NCI-H2227 (cell line): ENCODE data around the gene SYTL2.
"Not testable (repeated sequence)": the region's sequence is repeated elsewhere in the genome, so short reads cannot be mapped to it uniquely, and the experiment has no call there.

Experiments
- DNase-seq: peaks from one replicate; lab custom pipeline; 2025; ENCODE audit not compliant: unreplicated experiment; lab: John Stamatoyannopoulos, UW

SYTL2 gene, protein sequence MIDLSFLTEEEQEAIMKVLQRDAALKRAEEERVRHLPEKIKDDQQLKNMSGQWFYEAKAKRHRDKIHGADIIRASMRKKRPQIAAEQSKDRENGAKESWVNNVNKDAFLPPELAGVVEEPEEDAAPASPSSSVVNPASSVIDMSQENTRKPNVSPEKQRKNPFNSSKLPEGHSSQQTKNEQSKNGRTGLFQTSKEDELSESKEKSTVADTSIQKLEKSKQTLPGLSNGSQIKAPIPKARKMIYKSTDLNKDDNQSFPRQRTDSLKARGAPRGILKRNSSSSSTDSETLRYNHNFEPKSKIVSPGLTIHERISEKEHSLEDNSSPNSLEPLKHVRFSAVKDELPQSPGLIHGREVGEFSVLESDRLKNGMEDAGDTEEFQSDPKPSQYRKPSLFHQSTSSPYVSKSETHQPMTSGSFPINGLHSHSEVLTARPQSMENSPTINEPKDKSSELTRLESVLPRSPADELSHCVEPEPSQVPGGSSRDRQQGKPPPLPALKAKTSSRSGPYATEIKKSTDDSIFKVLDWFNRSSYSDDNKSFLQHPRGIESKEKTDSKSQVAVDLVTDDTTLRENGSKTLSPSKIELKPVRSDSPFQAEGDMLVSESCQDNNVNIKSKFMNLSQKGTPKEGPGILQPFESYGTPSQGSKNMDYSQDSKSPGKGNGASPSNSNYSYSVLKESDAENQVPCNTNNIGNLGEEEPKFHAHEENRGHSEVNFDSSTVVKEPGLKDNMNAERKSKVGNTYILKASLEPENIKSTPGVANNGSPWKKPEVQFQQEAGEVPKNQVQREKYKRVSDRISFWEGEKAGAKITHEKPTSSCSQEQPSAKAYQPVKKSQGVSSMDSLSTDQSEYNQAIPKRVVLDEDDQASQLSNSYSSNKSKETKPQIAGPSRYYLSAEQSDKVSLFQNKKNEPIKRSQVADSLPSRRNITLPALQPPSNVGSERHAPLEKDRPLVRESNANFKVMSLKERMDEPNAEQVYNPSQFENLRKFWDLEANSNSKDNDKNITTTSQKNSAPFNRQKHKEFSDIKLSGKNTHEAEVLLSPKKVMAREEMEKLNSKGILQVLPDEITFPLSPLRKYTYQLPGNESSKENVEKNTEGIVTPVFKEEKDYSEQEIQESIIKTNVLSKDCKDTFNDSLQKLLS (N-terminal part only)

DNA sequence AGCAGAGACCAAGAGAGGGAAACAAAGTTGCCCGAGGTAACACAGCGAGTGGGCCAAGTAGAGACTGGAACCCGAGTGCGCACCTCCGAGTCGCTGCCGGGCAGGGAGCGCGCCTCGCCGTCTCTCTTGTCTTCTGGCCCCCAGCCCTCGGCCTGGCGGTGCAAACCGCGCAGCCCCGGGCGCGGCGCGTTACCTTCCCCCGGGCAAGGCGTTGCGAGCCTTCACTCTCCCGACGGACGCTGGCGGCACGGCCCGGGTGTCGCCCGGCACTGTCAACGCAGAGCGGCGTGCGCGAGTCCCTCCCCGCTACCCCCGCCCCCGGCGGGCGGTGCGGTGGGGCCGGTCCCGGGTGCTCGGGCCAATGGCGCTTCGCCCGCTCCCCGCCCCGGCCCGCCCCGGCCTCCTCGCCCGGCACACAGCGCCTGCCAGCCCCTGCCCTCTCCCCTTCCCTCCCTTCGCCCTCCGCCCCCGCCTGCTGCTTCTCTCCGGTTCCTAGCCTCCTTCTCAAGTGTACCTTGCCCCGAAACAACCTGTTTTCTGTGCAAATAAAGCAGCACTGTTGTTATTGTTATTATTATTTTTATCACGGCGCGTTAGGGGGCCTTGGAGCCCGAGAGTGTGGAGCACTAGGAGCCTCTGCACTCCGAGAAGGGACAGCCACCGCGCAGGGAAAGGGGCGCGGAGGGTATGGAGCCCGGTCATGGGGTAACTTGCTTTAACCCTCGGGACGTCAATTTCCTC, at the start of gene SYTL2:
Gene SYTL2 (minus strand): TSS at position 271 of the 741 bp plus-strand sequence. CDS start 53,416 bp downstream, outside the sequence.
- DNase-seq = peak; percentile 73

DNA sequence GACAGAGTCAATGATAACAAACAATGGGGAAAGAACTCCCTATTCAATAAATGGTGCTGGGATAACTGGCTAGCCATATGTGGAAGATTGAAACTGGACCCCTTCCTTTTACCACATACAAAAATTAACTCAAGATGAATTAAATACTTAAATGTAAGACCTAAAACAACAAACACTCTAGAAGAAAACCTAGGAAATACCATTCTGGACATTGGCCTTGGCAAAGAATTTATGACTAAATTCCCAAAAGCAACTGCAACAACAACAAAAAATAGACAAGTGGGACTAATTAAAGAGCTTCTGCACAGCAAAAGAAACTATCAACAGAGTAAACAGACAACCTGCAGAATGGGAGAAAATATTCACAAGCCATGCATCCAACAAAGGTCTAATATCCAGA, 48.6 kb upstream of the SYTL2 start:
- DNase-seq = not testable (repeated sequence)

DNA sequence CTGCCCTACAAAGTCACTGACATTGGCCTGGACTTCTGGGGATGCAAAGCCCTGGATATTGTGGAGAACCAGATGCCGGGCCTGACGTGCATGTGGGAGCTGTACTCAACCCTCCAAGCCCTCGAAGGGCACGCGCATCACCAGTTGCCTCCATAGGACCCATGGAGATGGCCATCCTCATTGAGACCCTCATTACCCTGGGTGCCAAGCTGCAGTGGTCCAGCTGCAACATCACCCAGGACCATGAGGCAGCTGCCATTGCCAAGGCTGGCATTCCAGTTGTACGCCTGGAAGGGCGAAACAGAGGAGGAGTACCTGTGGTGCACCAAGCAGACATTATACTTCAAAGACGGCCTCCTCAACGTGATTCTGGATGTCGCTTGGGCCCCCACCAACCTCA, 46.2 kb upstream of the SYTL2 start:
- no peak for DNase-seq

DNA sequence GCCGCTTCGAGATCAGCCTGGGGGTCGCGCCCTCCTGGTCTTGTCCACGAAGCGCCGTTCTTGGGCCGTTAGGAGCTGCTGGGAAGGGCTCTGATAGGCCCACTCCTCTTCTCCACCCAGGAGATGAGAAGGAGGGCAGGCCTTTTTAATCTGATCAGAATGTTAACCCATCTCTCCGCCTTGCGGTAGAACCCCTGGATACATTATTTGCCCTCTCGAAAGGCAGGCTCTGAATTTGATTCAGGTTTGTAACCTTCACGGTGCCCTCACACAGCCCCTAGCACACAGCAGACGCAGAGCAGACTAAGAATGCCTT, 44.4 kb upstream of the SYTL2 start, which contains the start of gene CCDC83:
Gene CCDC83 (plus strand): TSS at position 43 of the 316 bp plus-strand sequence. CDS start 9,741 bp downstream, outside the sequence.
- DNase-seq = no peak

DNA sequence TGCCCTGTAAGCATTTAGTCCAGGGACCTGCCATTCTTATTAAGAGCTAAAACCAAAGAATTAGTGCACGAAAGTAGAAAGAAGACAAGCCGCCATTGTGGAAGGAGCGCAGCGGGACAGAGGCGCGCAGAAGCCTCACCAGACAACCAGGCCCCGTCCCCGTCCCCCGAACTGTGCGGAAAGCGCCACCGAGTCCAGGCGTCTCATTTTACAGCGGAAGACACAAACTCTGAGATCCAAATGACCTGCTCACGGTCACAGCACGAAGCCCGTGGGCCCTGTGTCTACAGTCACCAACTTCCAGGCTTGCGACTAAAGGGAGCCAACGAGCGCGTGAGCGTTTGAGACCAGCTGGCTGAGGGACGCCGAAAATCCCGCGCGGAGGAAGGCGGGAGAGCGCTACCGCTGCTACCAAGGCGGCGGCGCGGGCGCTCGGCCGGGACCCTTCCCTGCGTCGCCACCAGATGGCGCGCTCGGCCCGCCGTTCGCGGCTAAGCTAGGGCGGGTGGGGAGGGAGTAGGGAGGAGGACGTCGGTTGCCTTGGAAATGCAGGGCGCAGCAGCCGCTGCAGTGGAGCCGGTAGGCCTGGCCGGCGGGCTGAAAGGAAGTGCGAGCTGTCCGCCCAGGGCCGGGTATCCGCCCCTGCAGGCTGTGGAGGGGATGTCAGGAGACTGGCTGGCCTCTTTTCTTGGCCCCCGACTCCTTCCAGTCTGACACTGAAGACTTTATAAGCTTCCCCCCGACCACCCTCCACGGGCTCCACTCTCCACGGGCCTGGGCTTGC, 43.8 kb upstream of the SYTL2 start:
- DNase-seq = peak; percentile 93

DNA sequence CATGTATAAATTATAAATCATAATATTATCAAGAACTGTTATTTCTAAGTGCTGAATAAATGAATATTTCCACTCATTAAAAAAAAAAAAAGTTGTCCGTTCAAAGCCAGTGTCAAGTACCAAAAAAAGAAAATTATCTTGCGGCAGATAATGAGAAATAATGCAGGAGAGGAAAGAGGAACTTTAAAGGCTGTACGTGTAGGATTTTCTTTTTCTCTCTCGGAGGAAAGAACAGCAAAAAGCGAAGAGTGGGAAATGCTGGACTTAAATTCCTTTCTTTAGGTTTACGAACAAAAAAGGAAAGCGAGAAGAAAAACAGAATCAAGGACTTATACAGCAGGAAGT, 43.2 kb upstream of the SYTL2 start:
- DNase-seq = no peak

DNA sequence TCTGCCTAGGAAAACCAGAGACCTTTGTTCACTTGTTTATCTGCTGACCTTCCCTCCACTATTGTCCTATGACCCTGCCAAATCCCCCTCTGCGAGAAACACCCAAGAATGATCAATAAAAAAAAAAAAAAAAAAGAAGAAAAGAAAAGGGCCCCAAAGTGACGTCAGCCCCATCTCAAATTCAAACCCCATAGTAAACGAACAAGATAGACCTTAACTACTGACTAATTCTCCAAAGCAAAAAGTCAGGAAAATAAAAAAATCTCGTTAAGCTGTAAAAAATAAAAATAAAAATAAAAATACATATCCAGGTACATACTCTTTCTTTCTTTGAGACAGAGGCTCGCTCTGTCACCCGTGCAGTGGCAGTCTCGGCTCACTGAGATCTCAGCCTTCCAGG, 42.6 kb upstream of the SYTL2 start:
- not testable (repeated sequence) for DNase-seq

DNA sequence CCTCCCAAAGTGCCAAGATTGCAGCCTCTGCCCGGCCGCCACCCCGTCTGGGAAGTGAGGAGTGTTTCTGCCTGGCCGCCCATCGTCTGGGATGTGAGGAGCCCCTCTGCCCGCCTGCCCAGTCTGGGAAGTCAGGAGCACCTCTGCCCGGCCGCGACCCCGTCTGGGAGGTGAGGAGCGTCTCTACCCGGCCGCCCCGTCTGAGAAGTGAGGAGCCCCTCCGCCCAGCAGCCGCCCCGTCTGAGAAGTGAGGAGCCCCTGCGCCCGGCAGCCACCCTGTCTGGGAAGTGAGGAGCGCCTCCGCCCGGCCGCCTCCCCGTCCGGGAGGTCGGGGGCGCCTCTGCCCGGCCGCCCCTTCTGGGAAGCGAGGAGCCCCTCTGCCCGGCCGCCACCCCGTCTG, 41.8 kb upstream of the SYTL2 start:
- not testable (repeated sequence) for DNase-seq

DNA sequence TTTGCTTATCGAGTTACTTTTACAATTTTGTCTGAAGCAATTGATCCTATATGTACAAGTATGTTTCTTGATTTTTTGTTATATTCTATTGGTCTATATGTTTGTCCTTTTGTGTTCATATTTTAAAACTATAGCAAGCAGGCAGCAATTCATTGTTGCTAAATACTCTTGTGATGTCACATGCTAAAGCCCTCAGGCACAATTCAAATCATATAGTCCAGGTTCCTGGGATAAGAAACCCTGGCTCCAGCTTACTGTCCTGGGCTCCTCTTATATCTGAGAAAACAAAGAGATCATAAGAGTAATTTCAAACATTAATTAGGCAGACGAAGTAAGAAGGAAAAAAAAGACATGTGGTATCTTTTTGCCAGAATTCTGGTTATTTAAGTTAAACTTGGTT, 37.6 kb upstream of the SYTL2 start:
- no peak for DNase-seq

DNA sequence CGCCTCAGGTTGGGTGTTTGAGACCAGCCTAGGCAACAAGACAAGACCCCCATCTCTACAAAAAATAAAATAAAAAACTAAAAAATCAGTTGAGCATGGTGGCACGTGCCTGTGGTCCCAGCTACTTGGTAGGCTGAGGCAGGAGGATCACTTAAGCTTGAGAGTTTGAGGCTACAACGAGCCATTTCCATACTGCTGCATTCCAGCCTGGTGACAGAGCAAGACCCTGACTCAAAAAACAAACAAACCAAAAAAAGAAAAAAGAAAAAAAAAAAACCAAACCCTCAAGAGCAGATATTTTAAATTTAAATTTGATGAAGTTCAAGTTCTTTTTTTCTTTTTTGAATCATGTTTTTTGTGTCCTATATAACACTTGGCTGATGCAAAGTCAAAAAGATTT, 37.1 kb upstream of the SYTL2 start:
- no peak for DNase-seq

DNA sequence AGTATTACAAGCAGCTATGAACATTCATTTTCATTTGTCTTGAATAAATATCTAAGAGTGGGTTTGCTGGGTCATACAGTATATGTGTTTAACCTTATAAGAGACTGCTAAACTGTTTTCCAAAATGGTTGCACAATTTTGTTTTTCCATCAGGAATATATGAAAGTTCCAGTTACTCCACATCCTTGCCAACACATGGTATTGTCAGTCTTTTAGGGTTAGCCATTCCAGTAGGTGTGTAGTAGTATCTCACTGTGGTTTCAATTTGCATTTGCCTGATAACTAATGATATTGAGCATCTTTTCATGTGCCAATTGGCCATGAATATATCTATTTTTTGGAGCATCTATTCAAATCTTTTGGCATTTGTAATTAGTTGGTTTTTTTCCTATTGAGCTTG, 36.5 kb upstream of the SYTL2 start:
- DNase-seq = no peak

DNA sequence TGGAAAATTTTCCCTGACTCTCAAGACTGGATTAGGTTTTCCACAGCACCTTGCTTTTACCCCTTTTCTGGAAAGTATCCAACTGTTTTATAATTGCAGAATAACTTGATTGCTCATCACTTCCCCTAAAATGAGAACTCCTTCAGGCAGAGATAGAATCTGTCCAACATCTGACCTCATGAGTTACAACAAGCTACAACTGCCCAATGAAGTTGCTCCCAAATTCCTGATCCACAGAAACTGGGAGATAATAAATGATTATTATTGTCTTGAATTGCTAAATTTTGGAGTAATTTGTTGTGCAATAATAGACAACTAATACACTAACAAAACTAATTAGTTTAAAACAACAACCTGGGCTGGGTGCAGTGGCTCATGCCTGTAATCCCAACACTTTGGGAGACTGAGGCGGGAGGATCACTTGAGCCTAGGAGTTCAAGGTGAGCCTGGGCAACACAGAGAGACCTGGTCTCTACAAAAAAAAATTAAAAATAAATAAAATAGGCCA, 34.2 kb upstream of the SYTL2 start:
- no peak for DNase-seq

DNA sequence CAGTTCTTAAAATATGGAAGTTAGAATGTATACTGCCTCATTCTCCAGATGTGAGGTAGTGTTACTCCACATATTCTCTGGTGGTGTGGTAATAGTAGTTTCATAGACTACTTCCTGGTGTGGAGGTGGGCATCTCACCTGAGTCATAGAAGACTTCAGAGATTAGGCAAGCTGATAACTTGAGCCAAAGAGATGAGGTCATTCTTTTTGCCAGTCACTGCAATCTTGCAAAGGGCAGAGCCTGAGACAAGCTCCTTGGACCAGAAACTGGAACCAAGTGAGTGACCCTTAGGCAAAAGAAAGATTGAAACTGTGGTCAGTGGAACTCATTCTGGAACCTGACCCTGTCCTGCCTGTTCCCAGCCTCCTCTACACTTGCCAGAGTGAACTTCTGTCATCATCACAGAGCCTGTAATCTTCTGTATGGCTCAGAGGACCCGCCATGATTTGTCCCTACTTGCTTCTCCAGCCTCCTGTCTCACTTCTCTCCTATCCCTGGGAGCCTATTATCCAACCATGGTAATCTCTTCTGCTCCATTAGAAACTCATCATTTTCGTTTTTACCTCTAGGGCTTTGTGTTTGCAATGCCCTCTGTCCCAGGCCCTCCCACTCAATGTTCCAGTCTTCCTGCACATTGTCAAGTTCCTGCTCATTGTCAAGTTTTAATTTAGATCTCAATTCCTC, 33.6 kb upstream of the SYTL2 start:
- DNase-seq = no peak

DNA sequence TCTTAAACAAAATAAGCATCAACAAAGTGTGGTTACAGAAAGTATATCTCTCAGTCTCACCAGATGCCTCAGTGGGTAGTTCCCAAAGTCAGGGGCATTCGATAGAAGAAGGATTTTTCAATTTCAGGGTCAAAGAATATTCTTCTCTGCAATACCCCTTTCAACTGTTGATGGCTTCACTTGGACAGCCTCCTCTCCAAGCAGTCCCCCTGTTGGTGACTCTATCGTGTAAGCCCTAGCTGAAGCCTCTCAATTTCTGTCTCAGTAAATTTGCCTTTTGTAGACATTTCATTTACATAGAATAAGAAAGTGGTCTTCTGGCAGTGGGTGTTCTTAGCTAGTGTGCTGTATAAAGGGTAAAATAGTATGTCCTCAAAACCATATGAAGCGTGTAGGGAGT, 33.0 kb upstream of the SYTL2 start:
- no peak for DNase-seq

DNA sequence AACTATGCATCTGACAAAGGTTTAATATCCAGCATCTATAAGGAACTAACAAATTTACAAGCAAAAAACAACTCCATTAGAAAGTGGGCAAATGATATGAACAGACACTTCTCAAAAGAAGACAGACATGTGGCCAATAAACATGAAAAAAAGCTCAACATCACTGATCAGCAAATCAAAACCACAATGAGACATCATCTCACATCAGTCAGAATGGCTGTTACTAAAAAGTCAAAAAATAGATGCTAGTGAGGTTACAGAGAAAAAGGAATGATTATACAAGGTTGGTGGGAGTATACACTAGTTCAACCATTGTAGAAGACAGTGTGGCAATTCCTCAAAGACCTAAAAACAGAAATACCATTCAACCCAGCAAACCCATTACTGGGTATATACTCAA, 30.0 kb upstream of the SYTL2 start:
- not testable (repeated sequence) for DNase-seq

DNA sequence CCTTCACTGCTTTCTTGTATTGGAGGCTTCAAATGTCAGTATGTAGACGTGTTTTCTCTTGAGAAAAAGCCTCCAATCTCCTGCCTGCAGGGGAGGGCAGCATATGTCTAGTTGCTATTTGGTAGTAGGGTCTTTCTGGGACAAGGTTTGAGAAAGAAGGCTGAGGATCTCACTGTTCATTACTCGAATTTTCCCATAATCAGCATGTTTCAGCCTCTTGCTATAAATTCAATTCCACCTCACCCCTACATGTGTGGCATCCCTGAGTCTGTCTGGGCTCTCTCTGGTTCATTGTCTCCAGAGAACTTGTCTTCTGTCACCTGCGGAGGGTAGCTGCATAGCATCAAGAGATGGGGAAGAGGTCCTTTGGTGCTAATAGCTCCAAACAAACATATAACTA, 24.8 kb upstream of the SYTL2 start:
- DNase-seq = no peak

DNA sequence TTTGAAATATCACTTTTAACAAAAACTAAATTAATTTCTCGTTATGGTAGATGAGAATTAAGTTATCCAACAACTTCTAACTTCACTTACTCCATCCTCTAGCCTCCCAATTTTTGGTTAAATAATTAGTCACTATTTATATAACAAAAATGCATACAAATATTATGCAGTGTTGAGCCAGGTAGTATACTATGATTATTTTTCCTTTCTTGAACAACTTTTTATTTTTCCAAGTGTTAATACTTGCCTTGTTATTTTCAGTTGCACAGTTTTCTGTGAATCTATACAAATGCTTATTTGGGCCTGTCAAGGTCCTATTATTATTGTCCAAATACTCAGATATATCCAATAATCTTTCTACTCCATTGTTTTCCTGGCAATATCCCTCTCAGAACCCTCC, 24.3 kb upstream of the SYTL2 start:
- DNase-seq = no peak

DNA sequence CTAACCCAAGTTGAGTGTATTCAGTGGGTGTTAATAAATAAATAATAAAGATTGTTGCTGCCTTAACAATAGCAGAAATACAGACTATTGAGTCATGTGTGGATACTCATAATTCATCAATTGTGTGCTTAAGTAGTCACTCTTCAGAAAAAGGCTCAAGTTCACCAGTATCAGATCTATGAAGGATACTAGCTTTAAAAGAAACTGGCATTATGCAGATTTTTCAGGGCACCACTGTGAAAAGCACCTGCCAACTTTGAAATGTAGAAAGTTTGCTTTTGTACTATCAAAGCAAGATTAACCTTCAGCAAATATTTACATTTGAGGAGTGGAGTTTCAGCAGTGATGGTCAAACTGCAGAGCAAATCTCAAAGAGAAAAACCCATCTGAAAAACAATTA, 20.1 kb upstream of the SYTL2 start:
- DNase-seq = no peak

DNA sequence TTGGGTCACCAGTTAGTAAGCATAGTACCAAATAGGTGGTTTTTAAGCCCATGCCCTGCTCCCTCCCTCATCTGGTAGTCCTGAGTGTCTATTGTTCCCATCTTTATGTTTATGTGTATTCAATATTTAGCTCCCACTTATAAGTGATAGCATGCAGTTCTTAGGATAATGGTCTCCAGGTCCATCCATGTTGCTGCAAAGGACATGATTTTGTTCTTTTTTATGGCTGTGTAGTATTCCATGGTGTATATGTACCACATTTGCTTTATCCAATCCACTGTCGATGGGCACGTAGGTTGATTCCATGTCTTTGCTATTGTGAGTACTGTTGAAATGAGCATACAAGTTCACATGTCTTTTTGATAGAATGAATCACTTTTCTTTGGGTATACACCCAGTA, 18.2 kb upstream of the SYTL2 start:
- DNase-seq = no peak

DNA sequence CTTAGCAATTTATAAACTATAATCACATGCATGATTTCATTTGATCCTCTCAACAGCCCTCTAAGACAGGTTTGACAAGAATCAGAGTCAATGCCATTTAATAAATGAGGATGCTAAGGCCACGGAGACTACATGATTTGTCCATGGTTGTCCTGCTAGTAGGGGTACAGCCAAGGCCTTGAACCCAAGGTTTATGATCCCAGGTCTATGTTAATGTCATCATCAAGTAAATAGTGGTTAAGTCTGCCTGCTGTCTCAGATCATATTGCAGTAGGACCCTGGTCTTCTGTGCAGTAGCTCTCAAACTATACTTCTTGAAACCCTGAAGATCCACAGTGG, 17.7 kb upstream of the SYTL2 start:
- no peak for DNase-seq
